ENCODE results near the gene TMEM250.

DNA sequence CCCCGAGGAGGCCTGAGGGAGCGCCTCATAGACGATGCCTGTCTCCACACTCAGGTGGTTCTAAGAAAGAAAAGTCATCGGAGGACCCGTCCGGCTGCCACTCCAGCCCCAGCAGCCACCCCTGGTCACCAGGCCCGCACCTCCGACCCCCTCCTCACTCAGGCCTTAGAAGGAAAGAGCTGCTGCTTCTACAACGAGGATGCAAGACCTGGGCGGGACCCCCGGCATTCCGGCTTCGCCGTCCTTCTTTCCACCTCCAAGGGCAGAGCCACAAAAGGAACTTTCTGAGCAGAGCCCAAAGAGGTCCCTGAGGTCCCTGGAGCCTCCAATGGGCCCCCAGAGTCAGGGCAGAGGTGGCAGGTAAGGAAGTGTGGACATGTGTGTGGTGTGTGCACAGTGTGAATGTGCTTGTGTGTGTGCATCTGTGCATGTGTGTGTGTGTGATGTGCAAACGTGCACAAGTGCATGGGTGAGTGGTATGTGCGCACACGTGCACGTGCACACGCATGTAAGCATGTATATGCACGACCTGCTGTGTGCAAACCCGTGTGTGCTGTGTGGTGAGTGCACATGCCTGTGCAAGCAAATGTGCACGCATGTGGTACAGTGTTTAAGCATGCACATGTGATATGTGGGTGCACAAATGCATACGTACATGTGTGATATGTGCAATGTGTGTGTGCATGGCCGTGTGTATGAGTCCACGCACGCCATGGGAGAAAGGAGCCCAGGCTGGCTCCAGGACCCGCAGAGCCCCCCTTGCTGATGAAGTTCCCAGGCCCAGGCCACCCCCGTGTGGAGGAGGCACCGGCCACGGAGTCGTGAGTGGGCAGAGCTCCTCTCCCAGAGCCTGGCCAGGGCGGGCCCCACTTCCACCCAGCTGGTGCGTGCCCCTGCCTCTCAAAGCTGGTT lies 27.7 kb upstream of the TMEM250 start:
- TF ChIP-seq YY1 (IDR thresholded peaks at IDR 0.05; ENCODE audit: insufficient read depth, insufficient read length) (no peak), ZNF274 (IDR thresholded peaks at IDR 0.05; ENCODE audit: low read depth, low read length) (no peak), SUZ12 (IDR thresholded peaks at IDR 0.05; ENCODE audit: extremely low read depth, insufficient read depth, insufficient read length) (no peak)

Data from NT2/D1 (cell line).